Measurements from ENCODE around the gene MGMT. TPM values are rescaled to one million over a fixed set of nuclear protein-coding genes. Genes with fewer than 3 reads are reported as not detected.

MGMT gene
- polyA plus RNA-seq, 1 experiment: 10.9 TPM

DNA sequence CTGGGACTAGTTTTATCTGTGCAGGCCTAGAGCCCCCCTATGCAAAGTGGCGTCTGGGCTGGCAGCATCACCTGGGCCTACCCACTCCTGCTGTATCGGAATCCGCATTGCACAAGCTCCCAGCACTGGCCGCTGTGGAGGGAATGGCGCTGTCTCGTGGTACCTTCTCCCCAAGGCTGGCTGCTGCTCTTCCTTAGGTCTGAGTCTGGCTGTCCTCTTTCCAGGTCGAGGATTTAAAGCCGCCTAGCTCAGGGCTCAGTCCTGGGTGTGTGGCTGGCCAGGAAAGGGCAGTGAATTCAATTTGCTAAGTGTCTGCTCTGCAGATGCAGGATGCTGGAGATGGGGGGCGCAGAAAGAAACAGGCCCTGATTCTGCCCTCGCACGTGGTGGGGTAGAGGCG, 44.7 kb downstream of the MGMT start:
- no peak overlapping the region for H3K27ac ChIP-seq (ENCODE audit: low read depth, low read length)
- H3K4me3 ChIP-seq (ENCODE audit: low read depth, low read length): no peak overlapping the region
- no peak for DNase-seq (ENCODE audit: low read depth, low spot score)
- H3K27me3 ChIP-seq (ENCODE audit: control insufficient read depth, insufficient read depth, low read length): no peaks in the 10 kb centered on the region
- TF ChIP-seq, protein P1, sequence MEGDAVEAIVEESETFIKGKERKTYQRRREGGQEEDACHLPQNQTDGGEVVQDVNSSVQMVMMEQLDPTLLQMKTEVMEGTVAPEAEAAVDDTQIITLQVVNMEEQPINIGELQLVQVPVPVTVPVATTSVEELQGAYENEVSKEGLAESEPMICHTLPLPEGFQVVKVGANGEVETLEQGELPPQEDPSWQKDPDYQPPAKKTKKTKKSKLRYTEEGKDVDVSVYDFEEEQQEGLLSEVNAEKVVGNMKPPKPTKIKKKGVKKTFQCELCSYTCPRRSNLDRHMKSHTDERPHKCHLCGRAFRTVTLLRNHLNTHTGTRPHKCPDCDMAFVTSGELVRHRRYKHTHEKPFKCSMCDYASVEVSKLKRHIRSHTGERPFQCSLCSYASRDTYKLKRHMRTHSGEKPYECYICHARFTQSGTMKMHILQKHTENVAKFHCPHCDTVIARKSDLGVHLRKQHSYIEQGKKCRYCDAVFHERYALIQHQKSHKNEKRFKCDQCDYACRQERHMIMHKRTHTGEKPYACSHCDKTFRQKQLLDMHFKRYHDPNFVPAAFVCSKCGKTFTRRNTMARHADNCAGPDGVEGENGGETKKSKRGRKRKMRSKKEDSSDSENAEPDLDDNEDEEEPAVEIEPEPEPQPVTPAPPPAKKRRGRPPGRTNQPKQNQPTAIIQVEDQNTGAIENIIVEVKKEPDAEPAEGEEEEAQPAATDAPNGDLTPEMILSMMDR (IDR thresholded peaks at IDR 0.05; ENCODE audit: low read depth, low read length): no peak
- peaks cover 28% of the 10 kb centered on the region for H3K9me3 ChIP-seq (ENCODE audit: control insufficient read depth, insufficient read depth, low read length)
- CTCF ChIA-PET: no interaction called here
- POLR2A ChIA-PET: no interaction called here

DNA sequence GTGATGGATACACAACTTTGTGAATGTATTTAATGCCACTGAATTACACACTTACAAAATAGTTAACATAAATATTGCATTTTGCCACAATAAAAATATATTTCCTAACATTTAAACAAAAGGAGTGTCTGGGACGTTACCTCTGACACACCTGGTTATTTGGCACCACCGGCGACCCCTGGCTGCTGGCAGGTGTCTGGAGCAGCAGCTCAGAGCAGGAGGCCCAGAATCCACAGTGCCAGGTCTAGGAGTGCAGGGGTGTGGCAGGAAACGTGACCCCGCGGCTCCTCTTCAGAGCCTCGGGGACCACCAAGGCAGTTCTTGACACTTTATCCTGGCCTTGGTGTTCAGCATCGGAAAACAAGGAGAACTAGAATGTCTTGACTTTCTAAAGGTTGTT, 46.3 kb downstream of the MGMT start:
- DNase-seq (ENCODE audit: low read depth, low spot score): no peak
- Histone ChIP-seq H3K9me3 (ENCODE audit: control insufficient read depth, insufficient read depth, low read length) (peaks cover 24% of the 10 kb centered on the region), H3K27me3 (ENCODE audit: control insufficient read depth, insufficient read depth, low read length) (no peaks in the 10 kb centered on the region), H3K27ac (ENCODE audit: low read depth, low read length) (no peak overlapping the region), H3K4me3 (ENCODE audit: low read depth, low read length) (no peak overlapping the region)
- POLR2A ChIA-PET: no interaction called here
- CTCF ChIA-PET: no interaction called here
- TF ChIP-seq, protein P1 (IDR thresholded peaks at IDR 0.05; ENCODE audit: low read depth, low read length): no peak

DNA sequence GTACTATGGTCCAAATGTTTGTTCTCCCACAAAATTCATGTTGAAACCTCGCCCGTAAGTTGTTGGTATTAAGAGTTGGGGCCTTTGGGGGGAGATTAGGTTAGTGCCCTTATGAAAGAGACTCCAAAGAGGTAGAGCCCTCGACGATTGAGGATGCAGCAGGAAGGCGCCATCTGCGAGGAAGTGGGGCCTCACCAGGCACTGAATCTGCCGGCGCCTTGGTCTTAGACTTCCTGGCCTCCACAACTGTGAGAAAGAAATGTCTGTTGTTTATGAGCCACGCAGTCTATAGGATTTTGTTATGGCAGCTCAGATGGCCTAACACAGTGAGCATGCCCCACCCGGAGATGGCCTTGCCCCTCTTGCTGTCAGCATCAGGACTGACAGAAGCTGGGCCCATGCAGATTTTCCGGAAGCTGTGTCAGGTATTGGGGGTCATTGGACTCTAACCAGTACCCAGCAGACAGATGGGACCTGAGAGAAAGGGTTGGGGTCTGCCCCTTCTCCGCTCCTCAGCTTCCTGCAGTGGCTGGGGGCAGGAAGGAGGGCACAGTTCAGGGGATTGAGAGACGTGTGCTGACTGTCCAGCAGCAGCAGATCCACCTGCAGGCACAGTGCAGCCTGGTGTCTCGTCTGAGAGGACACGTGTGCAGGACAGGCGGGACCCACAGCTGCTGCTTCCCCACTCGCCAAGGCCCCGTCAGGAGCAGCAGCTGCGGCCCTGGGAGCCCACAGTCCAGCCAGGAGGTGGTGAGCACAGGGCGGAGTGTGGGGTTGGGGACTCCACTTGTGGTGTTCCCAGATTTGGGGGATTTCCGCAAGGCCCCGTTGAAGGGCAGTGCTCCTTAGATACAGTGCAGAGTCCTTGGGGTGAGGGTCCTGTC, 47.8 kb downstream of the MGMT start:
- H3K9me3 ChIP-seq (ENCODE audit: control insufficient read depth, insufficient read depth, low read length): peaks cover 25% of the 10 kb centered on the region
- H3K4me3 ChIP-seq (ENCODE audit: low read depth, low read length): no peak overlapping the region
- DNase-seq (ENCODE audit: low read depth, low spot score): no peak
- POLR2A ChIA-PET: no interaction called here
- H3K27me3 ChIP-seq (ENCODE audit: control insufficient read depth, insufficient read depth, low read length): no peaks in the 10 kb centered on the region
- no peak overlapping the region for H3K27ac ChIP-seq (ENCODE audit: low read depth, low read length)
- CTCF ChIA-PET: no interaction called here
- TF ChIP-seq, protein P1 (IDR thresholded peaks at IDR 0.05; ENCODE audit: low read depth, low read length): no peak

DNA sequence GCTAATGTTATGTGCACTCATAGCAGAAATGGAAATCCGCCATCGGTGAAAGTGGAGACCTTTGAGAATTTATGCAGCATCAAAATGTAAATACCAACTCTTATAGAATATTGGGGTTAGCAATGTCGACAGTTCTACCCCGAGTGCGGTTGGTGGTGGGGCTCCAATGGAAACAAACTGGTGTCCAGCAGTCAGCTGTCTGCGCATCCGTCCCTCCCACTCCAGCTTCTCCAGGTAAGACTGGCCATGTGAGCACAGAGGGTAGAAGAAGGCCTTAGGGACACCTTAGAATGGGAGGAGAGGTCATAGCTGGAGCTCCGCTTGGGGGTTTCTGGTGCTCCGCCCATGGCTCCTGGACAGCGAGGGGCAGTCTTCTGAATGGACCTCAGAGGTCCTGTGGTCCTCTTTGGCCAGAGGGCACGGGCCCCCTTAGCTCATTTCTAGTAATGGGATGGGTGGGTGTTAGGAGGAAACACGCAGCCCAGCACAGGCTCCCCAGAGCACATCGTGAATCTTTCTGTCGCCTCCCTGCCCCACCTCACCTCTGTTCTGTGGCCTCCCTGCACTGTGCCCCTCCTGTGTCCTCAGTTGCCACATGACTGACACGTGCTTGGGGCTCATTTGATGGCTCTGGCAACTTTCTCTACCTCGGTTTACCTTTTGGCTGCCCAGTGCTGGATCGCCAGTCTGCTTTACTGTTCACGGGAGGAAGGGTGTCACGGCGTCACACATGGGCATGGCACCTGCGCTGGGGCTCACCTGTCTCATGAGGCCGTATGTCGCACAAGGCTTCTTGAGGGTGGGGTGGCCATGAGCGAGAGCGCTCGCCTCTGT, 50.0 kb downstream of the MGMT start:
- TF ChIP-seq, protein P1 (IDR thresholded peaks at IDR 0.05; ENCODE audit: low read depth, low read length): no peak
- Histone ChIP-seq H3K9me3 (ENCODE audit: control insufficient read depth, insufficient read depth, low read length) (peaks cover 36% of the 10 kb centered on the region), H3K27ac (ENCODE audit: low read depth, low read length) (no peak overlapping the region), H3K4me3 (ENCODE audit: low read depth, low read length) (no peak overlapping the region), H3K27me3 (ENCODE audit: control insufficient read depth, insufficient read depth, low read length) (no peaks in the 10 kb centered on the region)
- no peak for DNase-seq (ENCODE audit: low read depth, low spot score)
- CTCF ChIA-PET: no interaction called here
- POLR2A ChIA-PET: no interaction called here

DNA sequence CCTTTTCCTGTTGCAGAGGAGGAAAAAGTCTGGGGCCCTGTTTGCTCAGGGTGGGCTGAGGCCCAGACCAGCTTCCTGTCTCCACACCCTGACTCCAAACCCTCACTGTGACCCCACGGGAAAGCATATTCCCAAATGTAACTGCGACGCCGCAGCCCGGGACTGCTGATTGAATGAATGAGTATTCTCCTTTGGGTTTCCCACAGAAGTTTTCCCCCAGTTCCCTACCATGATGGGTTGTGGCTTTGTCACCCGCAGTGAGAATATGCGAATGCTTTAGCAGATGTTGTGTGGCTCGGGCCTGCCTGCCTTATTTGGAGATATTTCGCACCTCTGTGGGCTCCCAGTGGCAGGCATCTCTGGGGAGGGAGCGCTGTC, 50.6 kb downstream of the MGMT start:
- no peak for DNase-seq (ENCODE audit: low read depth, low spot score)
- CTCF ChIA-PET: no interaction called here
- Histone ChIP-seq H3K27me3 (ENCODE audit: control insufficient read depth, insufficient read depth, low read length) (no peaks in the 10 kb centered on the region), H3K4me3 (ENCODE audit: low read depth, low read length) (no peak overlapping the region), H3K9me3 (ENCODE audit: control insufficient read depth, insufficient read depth, low read length) (peaks cover 36% of the 10 kb centered on the region), H3K27ac (ENCODE audit: low read depth, low read length) (no peak overlapping the region)
- POLR2A ChIA-PET: no interaction called here
- TF ChIP-seq, protein P1 (IDR thresholded peaks at IDR 0.05; ENCODE audit: low read depth, low read length): no peak
